NCI-H446 treated with DMSO at 0.1 percent for 48 hours (cell line): ENCODE measurements around the gene COPRS.

Source experiments
- DNase-seq: peaks from one replicate; lab custom pipeline; 2025; lab: John Stamatoyannopoulos, UW

COPRS gene

DNA sequence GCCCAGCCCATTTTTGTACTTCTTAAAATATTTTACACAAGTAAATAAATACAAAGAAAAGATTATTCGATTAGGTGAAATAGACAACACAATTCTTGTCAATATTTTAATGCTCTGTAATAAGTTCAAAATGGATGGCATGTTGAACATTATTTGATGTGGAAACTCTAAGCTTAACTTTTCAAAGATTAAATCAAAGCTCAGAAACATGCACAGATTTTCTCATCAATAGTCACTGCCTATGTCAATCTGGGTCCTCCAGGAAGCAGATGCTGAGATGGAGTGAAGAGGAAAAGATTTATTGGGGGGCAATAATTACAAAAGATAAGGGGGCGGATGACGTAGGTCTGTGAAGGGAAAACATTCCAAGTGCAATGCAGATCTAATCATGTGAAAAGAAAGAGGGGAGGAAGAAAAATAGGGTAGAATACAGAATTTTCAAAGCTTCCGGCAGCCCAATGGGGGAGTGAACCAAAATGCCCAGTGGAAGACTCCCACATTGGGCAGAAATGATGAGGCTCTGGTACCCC lies 50.5 kb downstream of the COPRS start:
- DNase-seq: no peak

DNA sequence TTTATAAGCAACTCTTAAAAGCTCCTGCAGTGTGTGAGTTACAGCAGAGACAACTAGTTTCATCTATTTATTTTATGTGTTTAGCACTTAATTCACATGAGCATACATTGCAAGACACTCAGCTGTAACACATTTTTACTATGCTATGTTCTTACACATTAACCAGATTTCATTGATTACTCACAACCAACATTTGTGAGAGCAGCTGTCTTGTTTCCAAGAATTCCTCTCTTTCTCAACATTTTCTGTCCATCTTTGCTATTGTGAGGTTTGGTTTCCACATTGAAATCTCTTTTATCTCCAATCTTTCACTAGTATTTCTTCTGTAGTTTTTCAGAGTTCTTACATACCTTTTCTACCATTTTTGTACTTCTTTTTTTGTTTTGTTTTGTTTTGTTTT lies 51.2 kb downstream of the COPRS start:
- DNase-seq: no peak

DNA sequence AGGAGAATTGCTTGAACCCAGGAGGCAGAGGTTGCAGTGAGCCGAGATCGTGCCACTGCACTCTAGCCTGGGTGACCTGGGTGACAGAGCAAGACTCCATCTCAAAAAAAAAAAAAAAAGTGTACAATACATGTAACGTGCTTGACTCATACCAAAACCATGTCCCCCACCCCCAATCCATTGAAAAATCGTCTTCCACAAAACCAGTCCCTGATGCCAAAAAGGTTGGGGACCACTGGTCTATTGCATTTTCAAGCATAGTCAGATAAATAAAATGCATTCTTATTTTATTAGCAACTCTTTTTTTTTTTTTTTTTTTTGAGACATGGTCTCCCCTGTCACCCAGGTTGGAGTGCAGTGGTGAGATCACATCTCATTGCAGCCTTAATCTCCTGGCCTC lies 52.1 kb downstream of the COPRS start:
- no peak for DNase-seq

GRCh38 chr17:31803494-31804213 lies 55.4 kb downstream of the COPRS start:
- DNase-seq: no peak

DNA sequence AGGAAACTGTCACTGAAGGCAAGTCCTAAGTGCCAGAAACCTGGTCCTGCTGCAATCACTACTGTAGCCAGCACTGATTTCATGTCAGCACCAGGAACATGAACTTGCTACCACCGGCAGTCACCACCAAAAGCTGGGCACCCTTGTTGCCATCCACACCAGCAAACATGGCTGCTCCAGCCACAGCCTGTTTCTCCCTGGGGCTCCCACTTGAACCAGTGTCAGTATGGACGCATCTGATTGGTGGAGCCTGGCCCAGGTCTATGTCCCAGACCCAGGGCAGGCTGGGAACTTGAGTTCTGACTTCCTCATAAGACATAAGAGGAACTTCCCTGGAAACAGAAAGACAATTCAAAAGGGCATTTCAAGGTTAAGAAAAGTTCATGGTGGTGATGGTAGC lies 56.5 kb downstream of the COPRS start:
- DNase-seq: no peak
